HG02885 (cell line): Measurements from ENCODE around the gene NLRP3.
"Not testable (repeated sequence)": the region's sequence is repeated elsewhere in the genome, so short reads cannot be mapped to it uniquely, and the experiment has no call there.

Experiments
- ATAC-seq: cut with Tn5 transposase; IDR thresholded peaks from one replicate; pipeline ENCODE4 v1.9.1; 2021; ENCODE audit warnings: mild to moderate bottlenecking; ENCODE audit not compliant: unreplicated experiment, poor library complexity

Gene NLRP3

DNA sequence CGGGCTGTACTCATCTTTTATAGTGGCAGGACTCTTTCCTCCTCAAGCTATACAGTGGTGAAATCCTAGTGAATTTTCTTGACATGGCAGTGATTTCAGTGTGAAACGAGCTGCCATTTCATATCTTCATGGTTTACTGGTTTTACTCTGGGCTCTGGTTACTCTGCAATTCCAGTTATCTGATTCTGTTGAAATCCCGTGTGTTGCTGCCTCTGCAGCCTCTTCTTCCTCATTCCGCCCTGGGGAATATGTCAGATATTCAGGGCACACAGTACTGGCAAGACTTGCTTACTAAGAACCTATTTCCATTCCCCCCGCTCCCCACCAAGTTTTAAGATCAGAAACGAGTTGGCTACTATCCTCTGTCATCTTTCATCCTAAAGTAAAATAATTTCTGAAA lies 49.8 kb downstream of the NLRP3 start:
- ATAC-seq = no peak

DNA sequence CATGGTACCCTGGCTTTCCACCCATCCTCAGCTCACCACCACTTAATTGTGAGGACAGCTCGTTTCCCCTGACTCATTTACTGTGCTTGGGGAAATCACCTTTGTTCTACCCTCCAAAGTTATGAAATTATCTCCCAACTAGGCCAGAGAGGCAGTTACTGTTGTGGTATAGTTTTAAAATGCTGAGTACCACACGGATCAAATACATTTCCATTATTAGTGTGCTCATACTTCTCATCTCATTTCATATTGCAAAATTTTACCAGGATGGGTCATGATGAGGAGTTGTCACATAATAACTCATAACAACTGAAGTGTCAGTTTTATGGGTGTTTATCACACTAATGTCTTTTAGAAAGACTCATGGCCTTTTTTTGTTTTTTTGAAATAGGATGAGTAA lies 51.2 kb downstream of the NLRP3 start:
- ATAC-seq = no peak

DNA sequence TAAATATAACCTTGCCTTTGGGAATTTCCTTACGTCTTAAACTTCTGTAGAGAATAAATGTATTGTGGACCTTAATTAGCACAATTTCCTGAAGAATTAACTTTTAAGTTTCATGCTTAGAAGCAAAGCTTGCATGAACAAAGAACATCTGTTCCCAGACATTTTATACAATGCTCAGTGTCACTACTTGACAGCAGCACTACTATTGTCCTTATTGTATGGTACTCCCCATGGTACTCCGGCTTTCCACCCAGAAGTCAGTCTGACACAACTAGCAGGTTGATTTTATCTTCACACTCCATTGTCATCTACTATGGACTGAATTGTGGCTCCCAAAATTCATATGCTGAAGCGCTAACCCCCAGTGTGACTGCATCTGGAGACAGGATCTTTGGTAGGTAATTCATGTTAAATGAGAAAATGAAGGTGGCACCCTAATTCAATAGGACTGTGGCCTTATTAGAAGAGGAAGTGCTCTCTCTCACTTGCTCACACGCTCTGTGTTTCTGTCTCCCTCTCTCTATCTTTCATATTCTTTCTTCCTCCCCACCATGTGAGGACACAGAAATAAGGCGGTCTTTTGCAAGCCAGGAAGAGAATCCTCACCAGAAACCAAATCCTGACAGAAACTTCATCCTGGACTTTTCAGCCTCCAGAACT lies 52.6 kb downstream of the NLRP3 start:
- ATAC-seq = no peak

DNA sequence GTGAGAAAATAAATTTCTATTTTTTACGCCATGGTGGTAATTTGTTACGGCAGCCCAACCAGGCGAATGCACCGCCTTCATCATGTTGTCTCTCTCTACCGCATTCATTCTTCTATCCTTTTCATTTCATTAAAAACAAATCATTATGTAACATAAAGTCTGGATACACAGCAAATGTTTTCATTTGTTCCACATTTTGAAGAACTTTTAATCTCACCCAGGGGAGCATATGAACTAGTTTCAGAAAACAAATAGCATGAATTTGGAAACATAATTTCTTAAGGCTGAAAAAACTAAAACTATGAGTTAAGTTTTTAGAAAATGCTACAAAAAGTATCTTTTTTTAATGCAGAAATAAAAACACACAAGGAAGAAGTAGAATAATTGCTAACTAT lies 53.2 kb downstream of the NLRP3 start:
- ATAC-seq = no peak

DNA sequence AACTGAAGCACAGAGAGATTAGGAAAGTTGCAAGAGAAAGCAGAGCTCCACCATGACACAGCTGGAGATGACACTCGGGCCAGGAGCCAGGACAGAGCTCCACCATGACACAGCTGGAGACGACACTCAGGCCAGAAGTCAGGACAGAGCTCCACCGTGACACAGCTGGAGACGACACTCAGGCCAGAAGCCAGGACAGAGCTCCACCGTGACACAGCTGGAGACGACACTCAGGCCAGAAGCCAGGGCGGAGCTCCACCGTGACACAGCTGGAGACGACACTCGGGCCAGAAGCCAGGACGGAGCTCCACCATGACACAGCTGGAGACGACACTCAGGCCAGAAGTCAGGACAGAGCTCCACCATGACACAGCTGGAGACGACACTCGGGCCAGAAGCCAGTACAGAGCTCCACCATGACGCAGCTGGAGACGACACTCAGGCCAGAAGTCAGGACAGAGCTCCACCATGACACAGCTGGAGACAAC lies 55.0 kb downstream of the NLRP3 start:
- not testable (repeated sequence) for ATAC-seq

DNA sequence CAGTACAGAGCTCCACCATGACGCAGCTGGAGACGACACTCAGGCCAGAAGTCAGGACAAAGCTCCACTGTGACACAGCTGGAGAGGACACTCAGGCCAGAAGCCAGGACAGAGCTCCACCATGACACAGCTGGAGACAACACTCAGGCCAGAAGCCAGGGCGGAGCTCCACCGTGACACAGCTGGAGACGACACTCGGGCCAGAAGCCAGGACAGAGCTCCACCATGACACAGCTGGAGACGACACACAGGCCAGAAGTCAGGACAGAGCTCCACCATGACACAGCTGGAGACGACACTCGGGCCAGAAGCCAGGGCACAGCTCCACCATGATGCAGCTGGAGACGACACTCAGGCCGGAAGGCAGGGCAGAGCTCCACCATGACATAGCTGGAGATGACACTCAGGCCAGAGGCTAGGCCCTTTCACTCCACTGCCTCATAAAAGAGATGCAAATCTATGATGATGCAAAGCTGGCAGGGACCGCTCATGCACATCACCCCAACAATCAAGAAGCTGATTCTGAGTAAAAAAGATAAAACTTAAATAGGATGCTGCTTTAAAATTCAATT lies 55.6 kb downstream of the NLRP3 start:
- no peak for ATAC-seq

DNA sequence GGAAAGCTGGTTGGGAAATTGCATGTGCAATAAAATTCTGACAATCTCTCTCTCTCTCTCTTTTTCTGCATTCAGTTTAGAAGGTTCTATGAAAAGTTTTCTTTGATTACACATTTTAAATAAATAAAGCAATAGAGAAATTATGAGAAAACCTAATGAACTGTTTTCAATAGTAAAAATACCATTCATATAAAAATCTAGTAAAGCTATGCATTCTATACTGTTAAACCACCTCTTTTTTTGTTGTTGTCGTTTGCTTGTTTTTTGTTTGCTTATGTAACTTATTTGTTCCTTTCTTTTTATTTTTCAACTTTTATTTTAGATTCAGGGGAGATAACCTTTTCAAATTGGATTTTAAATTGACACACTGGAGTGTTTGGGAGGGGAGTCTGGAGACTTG lies 56.1 kb downstream of the NLRP3 start:
- ATAC-seq = no peak

DNA sequence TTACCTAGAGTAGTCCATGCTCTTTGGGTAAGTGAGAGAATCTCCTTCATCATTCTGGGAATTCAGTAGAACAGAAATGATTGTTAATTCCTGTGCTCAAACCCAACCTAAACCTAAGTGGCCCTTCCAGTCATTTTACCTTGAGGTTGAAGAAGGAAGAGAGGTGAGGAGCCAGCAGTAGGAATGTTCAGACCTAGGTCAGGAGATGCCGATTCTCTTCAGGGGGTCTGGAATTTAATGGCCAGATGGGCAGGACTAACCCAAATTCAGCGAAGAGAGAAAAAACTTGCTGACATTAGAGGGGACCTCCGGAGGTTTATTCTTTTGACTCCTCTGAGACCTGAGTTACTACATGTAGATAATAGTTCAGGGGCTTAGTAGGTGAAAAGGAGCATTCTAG lies 58.4 kb downstream of the NLRP3 start:
- no peak for ATAC-seq

DNA sequence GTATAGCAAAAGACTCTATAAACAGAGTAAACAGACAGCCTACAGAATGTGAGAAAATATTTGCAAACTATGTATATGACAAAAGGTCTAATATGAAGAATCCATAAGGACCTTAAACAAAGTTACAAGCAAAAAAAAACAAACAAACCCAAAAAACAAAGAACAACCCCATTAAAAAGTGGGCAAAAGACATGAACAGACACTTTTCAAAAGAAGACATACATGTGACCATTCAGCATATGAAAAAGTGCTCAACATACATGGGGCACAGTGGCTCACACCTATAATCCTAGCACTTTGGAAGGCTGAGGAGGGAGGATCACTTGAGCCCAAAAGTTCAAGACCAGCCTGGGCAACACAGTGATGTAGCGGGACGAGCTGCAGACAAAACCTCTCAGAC lies 59.8 kb downstream of the NLRP3 start:
- no peak for ATAC-seq

DNA sequence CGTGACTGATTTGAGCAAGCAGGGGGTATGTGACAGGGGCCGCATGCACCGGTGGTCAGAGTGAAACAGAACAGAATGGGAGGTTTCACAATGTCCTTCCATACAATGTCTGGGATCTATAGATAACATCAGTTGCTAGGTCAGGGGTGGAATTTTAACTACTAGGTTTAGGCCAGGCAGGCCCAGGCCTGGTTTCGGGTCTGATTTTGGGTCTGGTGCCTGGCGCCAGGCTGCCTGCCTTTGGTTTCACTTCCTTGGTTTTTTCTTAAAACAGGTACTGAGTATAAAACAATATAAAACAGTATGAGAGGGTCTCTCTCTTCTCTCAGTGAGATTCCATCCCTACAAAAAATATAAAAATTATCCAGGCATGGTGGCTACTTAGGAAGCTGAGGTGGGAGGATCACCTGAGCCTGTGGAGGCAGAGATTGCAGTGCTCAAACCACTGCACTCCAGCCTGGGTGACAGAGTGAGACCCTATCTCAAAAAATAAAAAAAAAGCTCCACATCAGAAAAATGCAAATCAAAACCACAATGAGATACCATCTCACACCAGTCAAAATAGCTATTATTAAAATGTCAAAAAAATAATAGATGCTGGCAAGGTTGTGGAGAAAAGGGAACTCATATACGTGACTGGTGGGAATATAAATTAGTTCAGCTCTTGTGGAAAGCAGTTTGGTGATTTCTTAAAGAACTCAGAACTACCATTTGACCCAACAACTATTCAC lies 60.5 kb downstream of the NLRP3 start:
- peak; percentile 51 for ATAC-seq

DNA sequence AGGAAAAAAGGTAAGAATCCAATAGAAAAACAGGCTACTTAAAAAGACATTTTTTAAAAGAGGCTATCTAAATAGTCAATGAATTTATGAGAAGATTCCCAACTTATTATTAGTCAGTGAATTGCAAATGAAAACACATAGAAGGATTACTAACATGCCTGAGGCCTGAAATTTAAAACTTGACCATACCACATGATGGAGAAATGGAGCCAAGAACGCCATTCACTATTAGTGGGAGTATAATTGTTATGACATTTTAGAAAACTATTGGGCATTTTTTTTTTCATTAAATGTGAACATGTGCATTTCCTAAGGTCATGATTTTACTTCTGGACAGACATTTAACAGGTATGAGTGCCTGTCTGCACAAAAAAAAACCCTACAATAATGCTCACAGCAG lies 66.8 kb downstream of the NLRP3 start:
- no peak for ATAC-seq

DNA sequence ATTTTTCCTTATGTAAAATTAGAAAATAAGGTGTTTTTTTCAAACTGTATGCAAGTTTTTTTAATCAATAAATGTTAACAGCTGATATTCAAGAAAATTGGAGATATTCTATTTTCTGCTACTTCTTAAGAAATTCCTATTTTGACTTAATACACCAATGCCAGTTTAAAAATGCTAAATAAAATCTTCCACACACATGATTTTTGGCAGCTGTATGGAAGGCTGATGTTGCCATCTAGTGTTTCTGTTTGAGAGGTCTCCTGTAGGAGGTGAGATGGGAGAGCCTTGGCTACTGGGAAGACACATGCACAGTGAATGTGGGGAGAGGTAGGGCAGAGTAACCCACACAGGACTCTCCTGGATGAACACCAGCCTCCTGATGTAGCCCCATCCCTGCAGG lies 71.1 kb downstream of the NLRP3 start:
- peak; percentile 85 for ATAC-seq

DNA sequence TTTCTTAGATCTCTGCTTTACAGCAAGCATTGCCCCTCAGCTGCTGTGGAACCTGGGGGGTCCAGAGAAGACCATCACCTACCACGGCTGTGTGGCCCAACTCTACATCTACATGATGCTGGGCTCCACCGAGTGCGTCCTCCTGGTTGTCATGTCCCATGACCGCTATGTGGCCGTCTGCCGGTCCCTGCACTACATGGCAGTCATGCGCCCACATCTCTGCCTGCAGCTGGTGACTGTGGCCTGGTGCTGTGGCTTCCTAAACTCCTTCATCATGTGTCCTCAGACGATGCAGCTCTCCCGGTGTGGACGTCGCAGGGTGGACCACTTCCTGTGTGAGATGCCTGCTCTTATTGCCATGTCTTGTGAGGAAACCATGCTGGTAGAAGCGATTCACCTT lies 75.4 kb downstream of the NLRP3 start:
- no peak for ATAC-seq

DNA sequence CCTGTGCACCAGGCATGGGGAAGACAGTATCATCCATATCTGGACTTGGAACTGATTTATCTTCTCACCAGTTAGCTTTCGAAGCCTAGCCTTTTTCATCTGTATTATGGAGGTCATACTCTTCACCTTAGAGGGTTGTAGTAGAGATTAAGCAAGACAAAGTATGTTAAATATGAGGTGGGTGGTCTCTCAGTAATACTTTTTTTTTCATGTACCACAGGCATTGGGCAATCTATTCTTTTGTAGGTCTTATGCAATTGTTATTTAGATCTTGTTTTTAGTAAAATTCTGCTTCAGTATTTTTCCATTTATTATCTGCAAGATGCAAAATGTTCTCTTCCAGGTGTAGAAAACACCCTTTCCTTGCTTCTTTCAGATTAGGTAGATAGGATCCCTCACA lies 77.1 kb downstream of the NLRP3 start:
- no peak for ATAC-seq

DNA sequence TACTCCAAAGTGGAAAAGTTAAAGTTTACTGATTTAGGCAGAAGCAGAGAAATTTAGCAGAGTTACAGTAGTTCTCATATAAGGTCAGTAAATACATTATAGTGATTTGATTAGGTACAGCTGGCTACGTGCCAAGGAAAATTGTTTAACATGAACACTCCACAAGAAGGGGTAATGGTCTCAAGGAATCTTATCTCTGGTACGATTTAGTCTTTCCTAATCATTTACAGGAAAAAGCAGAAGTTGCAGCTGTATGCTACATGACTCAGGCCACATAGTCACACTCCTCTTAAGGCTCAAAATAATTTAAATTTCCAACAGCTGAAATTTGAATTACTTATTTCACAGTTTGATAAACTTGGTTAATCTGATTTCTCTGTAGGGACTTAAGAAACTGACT lies 78.8 kb downstream of the NLRP3 start:
- no peak for ATAC-seq

DNA sequence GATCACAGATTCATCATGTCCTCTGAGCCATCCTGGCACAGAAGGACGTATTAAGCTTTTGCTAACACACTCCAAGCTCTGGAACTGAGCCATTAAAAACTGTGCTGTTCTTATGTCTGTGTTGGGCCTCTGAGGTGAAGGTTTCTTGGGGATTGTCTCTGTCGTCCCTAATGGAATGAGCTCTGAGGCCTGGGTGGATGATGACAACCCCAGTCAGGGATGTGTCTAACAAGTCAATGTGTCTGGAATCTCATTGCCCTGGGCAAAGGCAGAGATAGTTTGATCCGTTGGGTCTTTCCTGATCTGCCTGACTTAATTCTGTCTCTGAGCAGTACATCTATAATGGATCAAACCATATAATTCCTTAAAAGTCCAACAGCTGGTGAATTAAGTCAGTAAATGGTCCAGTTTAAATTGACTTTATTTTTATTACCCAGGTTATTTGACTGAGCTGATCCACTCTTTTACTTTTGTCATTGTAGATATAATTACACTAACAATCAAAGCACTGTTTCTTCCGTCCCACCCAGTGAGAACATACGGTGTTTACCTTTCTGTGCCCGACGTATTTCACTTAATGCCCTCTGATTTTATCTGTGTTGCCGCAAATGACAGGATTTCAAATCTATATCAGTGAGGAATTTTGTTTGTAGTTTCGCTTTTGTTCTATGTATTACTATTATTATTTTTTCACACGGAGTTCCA lies 80.8 kb downstream of the NLRP3 start:
- no peak for ATAC-seq
